Astrocyte (in vitro differentiated cells and primary cell): ENCODE measurements around the gene BSG.

ENCODE experiments used
- EZH2 ChIP-seq: IDR thresholded peaks from 2 replicates; pipeline ENCODE4 v1.6.1; 2012; ENCODE audit warnings: mild to moderate bottlenecking, low read length, inconsistent platforms; ENCODE audit not compliant: insufficient read depth
- TF ChIP-seq, protein P1 (sequence below): IDR thresholded peaks from 2 replicates; pipeline ENCODE4 v1.5.1; 2011; ENCODE audit warnings: low read depth, mild to moderate bottlenecking, inconsistent platforms, low read length, moderate library complexity; ENCODE audit not compliant: insufficient read depth

DNA sequence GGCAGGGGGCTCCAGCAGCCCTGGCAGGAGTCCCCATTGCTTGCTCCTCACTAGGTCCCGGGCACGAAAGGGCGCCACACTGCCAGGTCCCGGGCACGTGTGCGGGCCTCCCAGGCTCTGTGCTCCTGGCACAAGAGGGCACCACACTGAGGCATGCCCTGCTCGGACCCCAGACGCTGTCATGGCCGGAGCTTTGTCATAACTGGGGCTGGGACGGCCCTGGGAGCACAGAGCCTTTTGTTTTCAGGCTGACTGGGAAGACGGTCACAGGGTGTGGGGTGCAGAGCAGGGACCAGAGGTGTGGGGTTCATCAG, 7.4 kb downstream of the BSG start:
- TF ChIP-seq, protein P1, sequence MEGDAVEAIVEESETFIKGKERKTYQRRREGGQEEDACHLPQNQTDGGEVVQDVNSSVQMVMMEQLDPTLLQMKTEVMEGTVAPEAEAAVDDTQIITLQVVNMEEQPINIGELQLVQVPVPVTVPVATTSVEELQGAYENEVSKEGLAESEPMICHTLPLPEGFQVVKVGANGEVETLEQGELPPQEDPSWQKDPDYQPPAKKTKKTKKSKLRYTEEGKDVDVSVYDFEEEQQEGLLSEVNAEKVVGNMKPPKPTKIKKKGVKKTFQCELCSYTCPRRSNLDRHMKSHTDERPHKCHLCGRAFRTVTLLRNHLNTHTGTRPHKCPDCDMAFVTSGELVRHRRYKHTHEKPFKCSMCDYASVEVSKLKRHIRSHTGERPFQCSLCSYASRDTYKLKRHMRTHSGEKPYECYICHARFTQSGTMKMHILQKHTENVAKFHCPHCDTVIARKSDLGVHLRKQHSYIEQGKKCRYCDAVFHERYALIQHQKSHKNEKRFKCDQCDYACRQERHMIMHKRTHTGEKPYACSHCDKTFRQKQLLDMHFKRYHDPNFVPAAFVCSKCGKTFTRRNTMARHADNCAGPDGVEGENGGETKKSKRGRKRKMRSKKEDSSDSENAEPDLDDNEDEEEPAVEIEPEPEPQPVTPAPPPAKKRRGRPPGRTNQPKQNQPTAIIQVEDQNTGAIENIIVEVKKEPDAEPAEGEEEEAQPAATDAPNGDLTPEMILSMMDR, result no peak
- TF ChIP-seq EZH2, result no peak
